Skin of body (tissue), 2 donors: ENCODE measurements around the gene RMND5A. TPM values are rescaled to one million over a fixed set of nuclear protein-coding genes. Genes with fewer than 3 reads are reported as not detected.
A peak's percentile ranks its signal among the peaks of the same experiment; 100 is the strongest.
"Not testable (repeated sequence)": the region's sequence is repeated elsewhere in the genome, so short reads cannot be mapped to it uniquely, and the experiment has no call there.

ENCODE experiments used
- DNase-seq: peaks from one replicate; lab custom pipeline; 2025; lab: John Stamatoyannopoulos, UW
- total RNA-seq: library from RNA; depleted of rRNA; stranded (reverse); fragments of >200 nt; gene quantifications from one replicate; pipeline ENCODE4 v1.2.3, GENCODE V29; 2014

The RMND5A gene
- 56.9 TPM for total RNA-seq

GRCh38 chr2:86719637-86720539 lies at the start of gene RMND5A:
RMND5A (plus strand) TSS chr2:86720291; CDS start chr2:86720668, 377 bp downstream.
- DNase-seq, result peak; percentile 56

- no peak for DNase-seq
These were observed 48.6 kb upstream of the RMND5A start for GRCh38 chr2:86671337-86671981.

GRCh38 chr2:86672027-86672545 lies 48.0 kb upstream of the RMND5A start:
- DNase-seq, result no peak

GRCh38 chr2:86673011-86673410 lies 47.1 kb upstream of the RMND5A start:
- no peak for DNase-seq

DNA sequence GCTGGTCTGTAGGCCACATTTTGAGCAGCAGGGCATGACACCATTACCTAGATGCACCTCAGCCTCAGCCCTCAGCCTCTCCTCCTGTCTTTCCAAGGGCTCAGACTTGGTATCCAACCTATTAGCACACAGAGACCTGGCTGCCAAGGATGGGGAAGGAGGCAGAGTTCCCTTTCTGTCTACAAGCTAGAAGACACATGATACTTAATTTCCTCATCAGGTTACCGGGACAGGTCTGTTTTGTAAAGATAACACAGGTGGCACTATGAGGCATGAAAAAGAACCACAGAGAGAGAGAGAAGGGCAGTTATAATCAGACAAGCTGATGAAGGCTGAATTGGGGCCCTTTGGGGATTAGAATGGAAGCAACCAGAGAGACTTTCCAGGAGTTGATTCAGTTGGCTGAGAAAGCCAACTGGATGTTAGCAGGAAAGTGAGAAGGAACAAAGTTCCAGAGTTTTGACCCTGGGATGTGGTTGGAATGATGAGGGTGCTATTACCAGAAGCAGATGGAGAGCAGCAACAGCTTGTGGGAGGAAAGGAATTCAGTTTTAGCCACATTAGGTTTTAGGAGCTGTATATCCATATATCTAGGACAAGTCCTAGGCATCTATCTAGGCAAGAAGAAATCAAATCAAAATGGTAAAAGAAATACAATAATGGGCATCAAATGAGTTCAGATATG lies 46.0 kb upstream of the RMND5A start:
- no peak for DNase-seq

DNA sequence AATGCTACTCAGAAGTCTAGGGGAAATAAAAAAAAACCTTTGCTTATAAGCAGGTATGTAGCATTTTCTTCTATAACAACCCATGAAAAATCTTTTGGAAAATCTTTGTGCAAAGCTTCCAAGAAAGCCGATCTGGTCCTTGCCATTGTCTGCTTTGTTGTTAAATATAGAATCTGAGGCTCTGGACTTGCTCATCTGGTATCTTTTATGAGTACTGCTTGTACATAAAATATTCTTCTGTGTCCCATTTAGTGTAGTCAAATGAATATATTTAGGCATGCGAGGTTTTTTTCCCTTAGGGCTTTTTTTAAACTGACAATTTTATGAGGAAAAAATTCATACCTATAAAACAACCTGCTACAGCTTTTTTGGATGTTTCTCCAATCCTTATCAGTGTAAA lies 45.0 kb upstream of the RMND5A start:
- DNase-seq, result no peak

DNA sequence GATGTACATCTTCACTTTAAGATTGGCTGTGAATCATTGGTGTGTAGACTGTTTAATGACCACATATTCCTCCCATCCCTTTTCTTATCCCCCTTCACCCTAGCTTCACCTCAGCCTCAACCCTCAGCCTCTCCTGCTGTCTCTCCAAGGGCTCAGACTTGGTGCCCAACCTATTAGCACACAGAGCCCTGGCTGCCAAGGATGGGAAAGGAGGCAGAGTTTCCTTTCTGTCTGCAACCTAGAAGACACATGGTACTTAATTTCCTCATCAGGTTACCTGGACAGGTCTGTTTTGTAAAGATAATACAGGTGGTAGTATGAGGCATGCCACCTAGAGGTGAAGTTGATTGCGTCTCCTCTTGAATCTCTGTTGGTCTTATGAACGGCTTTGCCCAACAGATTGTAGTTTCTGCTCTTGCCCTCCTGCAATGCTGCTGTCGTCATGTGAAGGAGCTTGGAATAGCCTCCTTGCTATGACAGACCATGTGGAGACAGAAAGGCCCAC lies 44.5 kb upstream of the RMND5A start:
- DNase-seq, result no peak

- DNase-seq, result no peak
These were observed 42.3 kb upstream of the RMND5A start for GRCh38 chr2:86677816-86678215.

DNA sequence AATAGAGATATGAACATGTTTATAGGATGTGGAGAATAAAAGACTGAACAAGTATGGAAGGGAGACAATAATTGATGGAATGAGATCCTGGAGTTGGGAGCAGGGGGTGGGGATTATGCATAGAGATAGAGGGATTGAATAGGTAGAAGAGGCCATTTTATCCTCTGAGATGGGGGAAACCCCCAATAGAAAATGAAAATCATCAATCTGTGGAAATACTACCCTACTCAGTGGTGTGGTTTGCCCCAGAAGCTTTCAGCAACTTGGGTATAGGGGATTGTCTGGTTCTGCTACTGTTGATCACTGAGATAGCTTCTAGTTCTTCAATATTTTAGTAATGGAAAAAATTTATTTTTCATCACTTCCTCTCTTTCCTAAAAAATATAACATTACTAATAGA lies 41.1 kb upstream of the RMND5A start:
- DNase-seq, result no peak

GRCh38 chr2:86685351-86685750 lies 34.7 kb upstream of the RMND5A start:
- no peak for DNase-seq

DNA sequence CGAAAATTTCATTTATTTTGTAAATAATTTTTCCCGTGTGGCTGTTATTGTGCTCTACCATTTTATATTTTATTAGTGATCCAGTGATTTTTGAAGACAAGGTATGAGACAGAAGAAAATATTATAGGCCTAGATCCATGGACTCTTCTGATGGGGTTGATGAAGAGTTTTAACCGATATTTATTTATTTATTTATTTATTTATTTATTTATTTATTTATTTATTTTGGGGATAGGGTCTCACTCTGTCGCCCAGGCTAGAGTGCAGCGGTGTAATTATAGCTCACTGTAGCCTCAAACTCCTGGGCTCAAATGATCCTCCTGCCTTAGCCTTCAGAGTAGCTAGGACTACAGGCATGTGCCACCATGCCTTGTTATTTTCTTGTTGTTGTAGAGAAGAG lies 33.6 kb upstream of the RMND5A start:
- DNase-seq, result no peak

GRCh38 chr2:86686905-86687304 lies 33.2 kb upstream of the RMND5A start:
- no peak for DNase-seq

- no peak for DNase-seq
These were observed 24.9 kb upstream of the RMND5A start for GRCh38 chr2:86695053-86695691.

GRCh38 chr2:86697551-86698104 lies 22.5 kb upstream of the RMND5A start:
- DNase-seq, result no peak

DNA sequence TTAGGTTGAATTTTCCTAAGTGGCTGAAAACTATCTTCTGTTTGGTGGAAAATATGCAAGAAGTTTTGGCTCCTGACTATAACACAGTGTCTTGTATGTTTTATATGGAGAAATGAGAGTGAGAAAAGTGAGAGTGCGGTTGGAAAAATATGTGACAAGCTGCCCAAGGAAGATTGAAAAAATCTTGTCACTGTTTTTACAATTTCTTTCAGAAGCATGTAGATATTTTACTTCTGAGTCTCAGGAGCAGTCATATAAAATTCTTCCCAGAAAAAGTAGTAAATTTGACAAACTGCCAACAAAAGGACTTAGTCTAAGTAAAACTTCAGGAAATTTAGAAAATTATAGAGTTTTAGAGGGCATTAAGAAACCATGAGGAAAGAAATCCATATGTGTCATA lies 19.4 kb upstream of the RMND5A start:
- no peak for DNase-seq

GRCh38 chr2:86703704-86704361 lies 16.3 kb upstream of the RMND5A start:
- peak; percentile 67 for DNase-seq

- DNase-seq, result no peak
These were observed 15.6 kb upstream of the RMND5A start for GRCh38 chr2:86704459-86704971.

GRCh38 chr2:86706220-86706619 lies 13.9 kb upstream of the RMND5A start:
- no peak for DNase-seq

DNA sequence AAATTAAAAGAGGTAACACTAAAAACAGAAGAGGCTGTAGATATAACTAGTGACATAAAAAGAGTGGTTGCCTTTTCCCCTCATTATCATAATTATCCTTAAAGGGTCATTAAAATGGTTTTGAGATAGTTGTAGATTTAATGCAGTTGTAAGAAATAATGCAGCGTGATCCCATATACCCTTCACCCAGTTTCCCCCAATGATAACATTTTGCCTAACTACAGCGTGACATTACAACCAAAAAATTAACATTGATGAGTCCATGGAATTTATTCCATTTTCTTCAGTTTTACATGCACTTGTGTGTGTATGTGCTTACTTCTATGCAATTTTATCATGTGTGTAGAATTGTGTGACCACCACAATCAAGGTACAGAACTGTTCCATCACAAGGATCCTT lies 13.2 kb upstream of the RMND5A start:
- no peak for DNase-seq

GRCh38 chr2:86708126-86708525 lies 12.0 kb upstream of the RMND5A start:
- not testable (repeated sequence) for DNase-seq
